Measurements from ENCODE around the gene CEP68. TPM values are rescaled to one million over a fixed set of nuclear protein-coding genes. Genes with fewer than 3 reads are reported as not detected.
"Not testable (repeated sequence)": the region's sequence is repeated elsewhere in the genome, so short reads cannot be mapped to it uniquely, and the experiment has no call there.

CEP68 gene
- total and polyA plus RNA-seq, 2 experiments from 2014 or later: 7.3 to 7.9 TPM

DNA sequence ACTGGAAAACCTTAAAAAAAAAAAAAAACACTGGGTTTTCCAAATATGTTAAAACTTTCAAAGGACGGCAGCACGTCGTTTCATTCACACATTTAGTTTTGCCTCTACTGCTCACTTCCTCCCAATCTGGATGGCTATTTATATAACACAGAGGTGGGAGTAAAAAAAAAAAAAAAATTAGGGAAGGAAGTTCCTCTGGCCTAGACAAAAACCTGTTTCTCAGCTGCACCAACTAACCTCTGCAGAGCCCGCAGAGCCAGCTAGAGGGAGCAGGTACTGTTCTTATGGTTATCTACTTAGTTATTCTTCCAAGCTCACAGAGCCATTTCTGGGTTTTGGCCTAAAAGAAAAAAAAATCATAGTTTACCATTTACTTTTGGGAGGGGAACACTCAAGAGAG, 38.9 kb upstream of the CEP68 start:
- no peak overlapping the region for H2AFZ ChIP-seq
- H3K9me2 ChIP-seq (ENCODE audit: insufficient read depth): no peaks in the 10 kb centered on the region
- H3K27ac ChIP-seq: no peak overlapping the region
- no peak overlapping the region for H3K9ac ChIP-seq
- H3F3A ChIP-seq (ENCODE audit: insufficient read depth): no peaks in the 10 kb centered on the region
- no peak overlapping the region for H3K4me2 ChIP-seq (ENCODE audit: unreplicated experiment)
- H3K9me3 ChIP-seq (ENCODE audit: low read depth): no peaks in the 10 kb centered on the region
- no peaks in the 10 kb centered on the region for H3K27me3 ChIP-seq (replicated peaks; ENCODE audit: insufficient read depth)
- H3K4me3 ChIP-seq: no peak overlapping the region
- in situ Hi-C loops (cut with MboI): no loop called here
- H4K20me1 ChIP-seq (ENCODE audit: insufficient read depth): no peaks in the 10 kb centered on the region
- H3K4me1 ChIP-seq (ENCODE audit: insufficient read depth): no peaks in the 10 kb centered on the region
- no peak for DNase-seq
- H3K36me3 ChIP-seq (ENCODE audit: low read depth): peaks cover 50% of the 10 kb centered on the region
- WGBS, 2 experiments (ENCODE audit: low coverage in 1 of 2, low lambda C conversion rate in 2 of 2, missing lambda C conversion rate in 2 of 2): 86 to 93% methylated on average over 4 of the region's 4 CpGs
- H3K79me2 ChIP-seq (ENCODE audit: insufficient read depth): no peaks in the 10 kb centered on the region
- no peak for TF ChIP-seq EZH2phosphoT487 (IDR thresholded peaks at IDR 0.05; ENCODE audit: insufficient read depth, low read depth)
- TF ChIP-seq EZH2 (IDR thresholded peaks at IDR 0.05; ENCODE audit: insufficient read depth, poor library complexity, severe bottlenecking): no peak

DNA sequence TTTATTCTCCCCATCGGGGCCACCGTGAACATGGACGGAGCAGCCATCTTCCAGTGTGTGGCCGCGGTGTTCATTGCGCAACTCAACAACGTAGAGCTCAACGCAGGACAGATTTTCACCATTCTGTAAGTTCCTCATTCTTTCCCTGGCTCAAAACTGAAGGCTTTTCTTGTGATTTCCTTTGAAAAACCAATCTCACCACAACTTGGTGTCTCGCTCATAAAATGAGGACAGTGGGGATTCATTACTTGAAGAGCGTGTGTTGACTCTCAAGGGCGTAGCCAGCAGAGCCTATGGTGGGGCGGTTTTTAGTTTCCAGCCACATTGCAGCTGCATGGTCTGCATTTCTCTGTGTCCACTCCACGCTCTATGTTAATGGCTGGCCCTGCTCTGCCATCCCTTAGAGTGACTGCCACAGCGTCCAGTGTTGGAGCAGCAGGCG, 38.1 kb upstream of the CEP68 start:
- DNase-seq: no peak
- H3K79me2 ChIP-seq (ENCODE audit: insufficient read depth): no peaks in the 10 kb centered on the region
- peaks cover 44% of the 10 kb centered on the region for H3K36me3 ChIP-seq (ENCODE audit: low read depth)
- H3K9ac ChIP-seq: no peak overlapping the region
- TF ChIP-seq EZH2 (IDR thresholded peaks at IDR 0.05; ENCODE audit: insufficient read depth, poor library complexity, severe bottlenecking): no peak
- TF ChIP-seq EZH2phosphoT487 (IDR thresholded peaks at IDR 0.05; ENCODE audit: insufficient read depth, low read depth): no peak
- H3K9me2 ChIP-seq (ENCODE audit: insufficient read depth): no peaks in the 10 kb centered on the region
- no peak overlapping the region for H3K4me3 ChIP-seq
- peaks cover 7% of the 10 kb centered on the region for H3F3A ChIP-seq (ENCODE audit: insufficient read depth)
- H3K4me2 ChIP-seq (ENCODE audit: unreplicated experiment): no peak overlapping the region
- no peaks in the 10 kb centered on the region for H3K9me3 ChIP-seq (ENCODE audit: low read depth)
- no peaks in the 10 kb centered on the region for H3K27me3 ChIP-seq (replicated peaks; ENCODE audit: insufficient read depth)
- H2AFZ ChIP-seq: no peak overlapping the region
- WGBS, 2 experiments (ENCODE audit: low coverage in 1 of 2, low lambda C conversion rate in 2 of 2, missing lambda C conversion rate in 2 of 2): 92 to 95% methylated on average over 15 of the region's 15 CpGs
- no peaks in the 10 kb centered on the region for H3K4me1 ChIP-seq (ENCODE audit: insufficient read depth)
- no peak overlapping the region for H3K27ac ChIP-seq
- H4K20me1 ChIP-seq (ENCODE audit: insufficient read depth): no peaks in the 10 kb centered on the region
- in situ Hi-C loops (cut with MboI): no loop called here

DNA sequence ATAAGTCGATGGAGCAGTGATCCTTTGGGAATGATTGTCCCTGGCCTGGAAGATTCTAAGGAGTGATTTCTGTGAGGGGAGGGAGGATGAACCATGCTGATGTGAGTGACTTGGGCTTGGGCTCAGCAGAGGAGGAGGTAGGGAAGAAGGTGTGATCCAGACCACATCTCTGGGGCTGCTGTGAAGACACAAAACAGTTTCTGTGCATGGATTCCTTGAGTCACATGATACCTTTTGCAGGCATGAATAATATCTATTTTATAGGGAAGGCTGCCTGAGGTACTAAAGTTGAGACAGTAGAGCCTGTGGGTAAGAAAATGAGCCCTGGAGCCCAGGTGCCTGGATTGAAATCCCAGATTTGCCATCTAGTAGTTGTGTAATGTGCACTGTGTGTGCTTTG, 37.2 kb upstream of the CEP68 start:
- no peak overlapping the region for H3K27ac ChIP-seq
- H3F3A ChIP-seq (ENCODE audit: insufficient read depth): peaks cover 16% of the 10 kb centered on the region
- no peak for DNase-seq
- no peaks in the 10 kb centered on the region for H3K9me2 ChIP-seq (ENCODE audit: insufficient read depth)
- no peak overlapping the region for H2AFZ ChIP-seq
- H3K4me3 ChIP-seq: no peak overlapping the region
- 80 to 92% methylated on average over 1 of the region's 1 CpG for WGBS, 2 experiments (ENCODE audit: low coverage in 1 of 2, low lambda C conversion rate in 2 of 2, missing lambda C conversion rate in 2 of 2)
- no peaks in the 10 kb centered on the region for H3K79me2 ChIP-seq (ENCODE audit: insufficient read depth)
- no peaks in the 10 kb centered on the region for H3K9me3 ChIP-seq (ENCODE audit: low read depth)
- in situ Hi-C loops (cut with MboI): no loop called here
- H4K20me1 ChIP-seq (ENCODE audit: insufficient read depth): no peaks in the 10 kb centered on the region
- TF ChIP-seq EZH2 (IDR thresholded peaks at IDR 0.05; ENCODE audit: insufficient read depth, poor library complexity, severe bottlenecking) (no peak), EZH2phosphoT487 (IDR thresholded peaks at IDR 0.05; ENCODE audit: insufficient read depth, low read depth) (no peak)
- H3K36me3 ChIP-seq (ENCODE audit: low read depth): peaks cover 39% of the 10 kb centered on the region
- peaks cover 5% of the 10 kb centered on the region for H3K4me1 ChIP-seq (ENCODE audit: insufficient read depth)
- no peak overlapping the region for H3K9ac ChIP-seq
- H3K27me3 ChIP-seq (replicated peaks; ENCODE audit: insufficient read depth): no peaks in the 10 kb centered on the region
- no peak overlapping the region for H3K4me2 ChIP-seq (ENCODE audit: unreplicated experiment)

DNA sequence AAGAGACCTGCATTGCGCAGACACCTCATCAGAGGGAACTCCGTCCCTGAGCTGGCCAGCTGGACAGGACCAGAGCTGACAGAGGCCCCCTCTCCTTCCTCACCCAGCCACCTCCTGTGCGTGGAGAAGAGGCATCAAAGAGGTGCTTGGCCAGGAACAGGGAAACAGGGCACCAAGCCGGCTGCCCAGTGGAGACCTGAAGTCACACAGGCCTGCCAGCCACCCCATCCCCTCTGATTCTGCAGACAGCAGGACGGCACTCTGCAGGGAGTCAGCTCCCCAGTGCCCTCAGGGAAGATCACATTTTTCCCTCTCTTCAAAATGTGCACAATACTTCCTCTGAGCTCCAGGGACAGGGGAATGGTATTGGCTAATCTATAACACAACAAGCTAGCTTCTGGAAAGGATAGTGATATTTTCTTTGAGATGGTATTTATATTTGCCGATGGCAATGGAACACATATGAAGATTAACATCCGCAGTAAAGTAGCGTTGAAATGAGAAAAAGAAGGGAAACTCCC, 36.5 kb upstream of the CEP68 start:
- Histone ChIP-seq H3K9ac (no peak overlapping the region), H3K79me2 (ENCODE audit: insufficient read depth) (no peaks in the 10 kb centered on the region), H3K4me2 (ENCODE audit: unreplicated experiment) (no peak overlapping the region), H2AFZ (no peak overlapping the region), H3K9me2 (ENCODE audit: insufficient read depth) (no peaks in the 10 kb centered on the region), H3K27me3 (replicated peaks; ENCODE audit: insufficient read depth) (no peaks in the 10 kb centered on the region), H3K27ac (no peak overlapping the region), H3K36me3 (ENCODE audit: low read depth) (peaks cover 31% of the 10 kb centered on the region), H3K9me3 (ENCODE audit: low read depth) (no peaks in the 10 kb centered on the region), H3K4me1 (ENCODE audit: insufficient read depth) (peaks cover 11% of the 10 kb centered on the region), H3K4me3 (no peak overlapping the region), H3F3A (ENCODE audit: insufficient read depth) (peaks cover 20% of the 10 kb centered on the region), H4K20me1 (ENCODE audit: insufficient read depth) (no peaks in the 10 kb centered on the region)
- TF ChIP-seq EZH2phosphoT487 (IDR thresholded peaks at IDR 0.05; ENCODE audit: insufficient read depth, low read depth) (no peak), EZH2 (IDR thresholded peaks at IDR 0.05; ENCODE audit: insufficient read depth, poor library complexity, severe bottlenecking) (no peak)
- WGBS, 2 experiments (ENCODE audit: low coverage in 1 of 2, low lambda C conversion rate in 2 of 2, missing lambda C conversion rate in 2 of 2): 97 to 99% methylated on average over 7 to 8 of the region's 8 CpGs
- no peak for DNase-seq
- in situ Hi-C loops (cut with MboI): no loop called here

DNA sequence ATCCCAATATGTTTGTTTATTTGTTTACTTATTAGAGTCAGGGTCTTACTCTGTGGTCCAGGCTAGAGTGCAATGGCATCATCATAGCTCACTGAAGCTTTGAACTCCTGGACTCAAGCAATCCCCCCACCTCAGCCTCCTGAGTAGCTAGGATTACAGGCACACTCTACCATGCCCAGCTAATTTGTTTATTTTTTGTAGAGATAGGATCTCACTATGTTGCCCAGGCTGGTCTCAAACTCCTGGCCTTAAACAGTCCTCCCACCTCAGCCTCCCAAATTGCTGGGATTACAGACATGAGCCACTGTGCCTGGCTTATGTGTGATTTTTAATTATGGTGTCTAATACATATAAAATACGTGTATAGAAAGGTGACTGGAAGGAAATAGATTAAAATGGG, 36.0 kb upstream of the CEP68 start:
- H3K9ac ChIP-seq; H3K9me2 ChIP-seq (ENCODE audit: insufficient read depth); H3K27me3 ChIP-seq (replicated peaks; ENCODE audit: insufficient read depth); DNase-seq; H2AFZ ChIP-seq; H3K9me3 ChIP-seq (ENCODE audit: low read depth); in situ Hi-C loops (cut with MboI); H3K79me2 ChIP-seq (ENCODE audit: insufficient read depth); H3K4me2 ChIP-seq (ENCODE audit: unreplicated experiment); H4K20me1 ChIP-seq (ENCODE audit: insufficient read depth); H3K4me3 ChIP-seq; H3K27ac ChIP-seq: not testable (repeated sequence)
- H3F3A ChIP-seq (ENCODE audit: insufficient read depth): peaks cover 22% of the 10 kb centered on the region
- peaks cover 14% of the 10 kb centered on the region for H3K4me1 ChIP-seq (ENCODE audit: insufficient read depth)
- peaks cover 27% of the 10 kb centered on the region for H3K36me3 ChIP-seq (ENCODE audit: low read depth)
- WGBS, 2 experiments (ENCODE audit: low coverage in 1 of 2, low lambda C conversion rate in 2 of 2, missing lambda C conversion rate in 2 of 2): 59 to 62% methylated on average over 1 of the region's 1 CpG
